AG04449 (cell line): ENCODE data around the gene GABARAPL2.

Source experiments
- CTCF ChIA-PET: fragments of 350-600 bp; formaldehyde crosslinking; extraction: SDS; loops from one replicate; lab custom pipeline; 2021; ENCODE audit warnings: antibody characterized with exemption; lab: Yijun Ruan, JAX
- POLR2A ChIA-PET: fragments of 400-600, 350-600 bp; formaldehyde crosslinking; extraction: SDS; loops from one replicate; lab custom pipeline; 2020; ENCODE audit warnings: antibody characterized with exemption, inconsistent platforms; lab: Yijun Ruan, JAX
- DNase-seq: peaks from one replicate; pipeline ENCODE4 v3.0.0-alpha.2; 2010; ENCODE audit warnings: low read depth, low spot score
- H3K4me3 ChIP-seq: 2 replicates; pipeline ENCODE4 v1.5.1; 2011; ENCODE audit warnings: low read depth, mild to moderate bottlenecking, control low read depth, low read length
- TF ChIP-seq, protein P1 (sequence below): IDR thresholded peaks from one replicate; pipeline ENCODE4 v1.5.1; 2011; ENCODE audit warnings: mild to moderate bottlenecking, moderate library complexity, low read length, control low read depth, inconsistent platforms; ENCODE audit not compliant: insufficient read depth; ENCODE audit errors: missing control alignments

GABARAPL2 gene

DNA sequence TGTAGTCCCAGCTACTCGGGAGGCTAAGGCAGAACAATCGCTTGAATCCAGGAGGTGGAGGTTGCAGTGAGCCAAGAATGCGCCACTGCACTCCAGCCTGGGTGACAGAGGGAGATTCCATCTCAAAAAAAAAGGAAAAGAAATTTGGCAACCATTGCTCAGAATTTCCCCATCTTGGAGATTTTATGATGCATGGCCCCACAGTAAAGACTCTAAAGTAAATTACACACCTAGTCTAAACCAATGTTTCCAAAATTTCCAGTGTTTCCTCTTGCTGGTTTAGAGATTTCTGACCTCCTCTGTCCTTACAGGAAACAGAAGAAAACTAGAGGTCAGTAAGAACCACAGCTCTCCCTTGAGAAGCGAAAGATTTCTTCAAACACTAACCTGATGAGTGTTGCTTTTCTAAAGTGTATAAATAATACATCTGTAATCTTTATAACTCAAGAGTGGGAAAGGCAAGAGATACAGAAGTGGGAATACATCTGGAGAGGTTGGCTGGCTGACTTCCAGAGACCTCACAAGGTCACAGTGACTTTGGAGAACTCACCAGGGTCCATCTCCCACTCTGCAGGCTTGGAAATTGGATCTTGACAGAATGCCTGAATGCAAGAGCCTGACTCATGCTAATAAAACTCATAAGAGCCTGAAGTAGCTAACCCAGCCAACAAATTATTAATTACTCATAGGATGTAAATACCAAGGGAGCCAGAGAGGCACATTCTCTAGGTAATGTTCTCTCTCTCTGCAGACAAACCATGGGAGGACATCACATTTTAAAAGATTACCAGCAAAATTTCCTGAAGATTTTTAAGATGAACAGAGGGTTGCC lies 48.1 kb downstream of the GABARAPL2 start:
- TF ChIP-seq, protein P1, sequence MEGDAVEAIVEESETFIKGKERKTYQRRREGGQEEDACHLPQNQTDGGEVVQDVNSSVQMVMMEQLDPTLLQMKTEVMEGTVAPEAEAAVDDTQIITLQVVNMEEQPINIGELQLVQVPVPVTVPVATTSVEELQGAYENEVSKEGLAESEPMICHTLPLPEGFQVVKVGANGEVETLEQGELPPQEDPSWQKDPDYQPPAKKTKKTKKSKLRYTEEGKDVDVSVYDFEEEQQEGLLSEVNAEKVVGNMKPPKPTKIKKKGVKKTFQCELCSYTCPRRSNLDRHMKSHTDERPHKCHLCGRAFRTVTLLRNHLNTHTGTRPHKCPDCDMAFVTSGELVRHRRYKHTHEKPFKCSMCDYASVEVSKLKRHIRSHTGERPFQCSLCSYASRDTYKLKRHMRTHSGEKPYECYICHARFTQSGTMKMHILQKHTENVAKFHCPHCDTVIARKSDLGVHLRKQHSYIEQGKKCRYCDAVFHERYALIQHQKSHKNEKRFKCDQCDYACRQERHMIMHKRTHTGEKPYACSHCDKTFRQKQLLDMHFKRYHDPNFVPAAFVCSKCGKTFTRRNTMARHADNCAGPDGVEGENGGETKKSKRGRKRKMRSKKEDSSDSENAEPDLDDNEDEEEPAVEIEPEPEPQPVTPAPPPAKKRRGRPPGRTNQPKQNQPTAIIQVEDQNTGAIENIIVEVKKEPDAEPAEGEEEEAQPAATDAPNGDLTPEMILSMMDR: no peak
- H3K4me3 ChIP-seq: no peak overlapping the region
- ChIA-PET CTCF (interaction anchor here (0.6 to 2.2 kb wide), 6 partner anchors 9 to 150 kb away, joined by 3 to 9 read pairs (median 3); partner anchors contain the start of gene ADAT1), POLR2A (no interaction called here)
- no peak for DNase-seq

- POLR2A ChIA-PET: no interaction called here
- TF ChIP-seq, protein P1: no peak
- DNase-seq: no peak
- no peak overlapping the region for H3K4me3 ChIP-seq
- CTCF ChIA-PET: interaction anchor here (1.2 to 2.2 kb wide), 5 partner anchors 18 to 416 kb away, joined by 3 to 9 read pairs (median 5); no protein-coding TSS in a partner anchor
Observed at GRCh38 chr16:75615619-75616018, 49.4 kb downstream of the GABARAPL2 start.

- POLR2A ChIA-PET: no interaction called here
- CTCF ChIA-PET: interaction anchor here (1.4 kb wide), 1 partner anchor 417 kb away, joined by 5 read pairs; no protein-coding TSS in a partner anchor
- DNase-seq: no peak
- no peak overlapping the region for H3K4me3 ChIP-seq
- TF ChIP-seq, protein P1: no peak
Observed at GRCh38 chr16:75616521-75617010, 50.4 kb downstream of the GABARAPL2 start.

DNA sequence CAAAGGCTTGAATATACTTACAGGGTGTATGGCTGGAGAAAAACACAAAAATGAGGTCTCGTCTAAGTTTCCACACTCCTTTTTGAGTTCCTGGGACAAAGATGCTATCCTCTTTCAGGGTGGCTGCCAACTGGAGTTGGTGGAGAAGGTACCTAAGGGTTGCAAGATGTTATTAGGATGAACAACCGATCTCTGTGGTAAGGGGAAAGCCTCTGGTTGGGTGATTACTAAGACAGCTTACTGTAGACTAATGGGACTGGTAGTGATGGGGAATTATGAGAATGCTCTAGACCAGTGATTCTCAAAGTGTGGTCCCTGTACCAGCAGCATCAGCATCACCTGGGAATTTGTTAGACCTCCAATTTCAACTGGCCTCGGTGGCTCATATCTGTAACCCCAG lies 50.9 kb downstream of the GABARAPL2 start:
- CTCF ChIA-PET: interaction anchor here (1.1 to 6.7 kb wide), 2 partner anchors 145 to 227 kb away, joined by 4 to 61 read pairs; no protein-coding TSS in a partner anchor
- no peak for DNase-seq
- no peak overlapping the region for H3K4me3 ChIP-seq
- TF ChIP-seq, protein P1: no peak
- POLR2A ChIA-PET: no interaction called here

- TF ChIP-seq, protein P1: no peak
- no peak for DNase-seq
- POLR2A ChIA-PET: no interaction called here
- no peak overlapping the region for H3K4me3 ChIP-seq
- CTCF ChIA-PET: interaction anchor here (1.1 to 6.7 kb wide), 4 partner anchors 98 to 155 kb away, joined by 3 to 61 read pairs (median 8); no protein-coding TSS in a partner anchor
Observed at GRCh38 chr16:75618780-75619179, 52.6 kb downstream of the GABARAPL2 start.
